Peyer's patch (tissue), 4 donors: ENCODE results near the gene KBTBD12.

ENCODE experiments used
- CTCF ChIP-seq, 6 experiments: fragments of 450-650 bp in 4 of 6; fragments of 200-600 bp in 2 of 6; sonication (generic) in 1 of 6; IDR thresholded peaks; one replicate each; pipeline ENCODE4 v1.5.1; 2017 to 2019; ENCODE audit warnings: antibody characterized with exemption in 6 of 6, mild to moderate bottlenecking in 3 of 6, moderate library complexity in 1 of 6
- POLR2A ChIP-seq, 2 donors: fragments of 450-650 bp; IDR thresholded peaks; one replicate each; pipeline ENCODE4 v1.5.1; 2017; ENCODE audit warnings: antibody characterized with exemption in 2 of 2, mild to moderate bottlenecking in 2 of 2, moderate library complexity in 2 of 2

GRCh38 chr3:127964053-127964452 is 49.0 kb downstream of the KBTBD12 start:
- TF ChIP-seq CTCF (IDR thresholded peaks at IDR 0.05) = no peak
- no peak for TF ChIP-seq POLR2A (IDR thresholded peaks at IDR 0.05)
